Hepatocyte (in vitro differentiated cells): ENCODE data around the gene N4BP2L1. TPM values are rescaled to one million over a fixed set of nuclear protein-coding genes. Genes with fewer than 3 reads are reported as not detected.

Source experiments
- DNase-seq: peaks from one replicate; pipeline ENCODE4 v3.0.0-alpha.2; 2016; ENCODE audit warnings: low spot score
- H2AFZ ChIP-seq: fragments of 200-600 bp; sonication (generic); 2 replicates; pipeline ENCODE4 v1.6.0; 2016; ENCODE audit warnings: antibody characterized with exemption, mild to moderate bottlenecking
- H3K27ac ChIP-seq: fragments of 200-600 bp; sonication (generic); 2 replicates; pipeline ENCODE4 v1.5.1; 2016; ENCODE audit warnings: mild to moderate bottlenecking
- H3K27me3 ChIP-seq: fragments of 200-600 bp; sonication (generic); 2 replicates; pipeline ENCODE4 v1.6.1; 2016
- H3K36me3 ChIP-seq: fragments of 200-600 bp; sonication (generic); replicated peaks from 2 replicates; pipeline ENCODE4 v1.5.1; 2016; ENCODE audit warnings: low read depth; ENCODE audit not compliant: insufficient read depth
- H3K4me1 ChIP-seq: fragments of 200-600 bp; sonication (generic); 2 replicates; pipeline ENCODE4 v1.5.1; 2016; ENCODE audit warnings: mild to moderate bottlenecking, moderate library complexity; ENCODE audit not compliant: insufficient read depth
- H3K4me2 ChIP-seq: fragments of 200-600 bp; sonication (generic); 2 replicates; pipeline ENCODE4 v1.6.0; 2016
- H3K4me3 ChIP-seq: fragments of 200-600 bp; sonication (generic); 2 replicates; pipeline ENCODE4 v1.5.1; 2016; ENCODE audit warnings: mild to moderate bottlenecking
- H3K79me2 ChIP-seq: fragments of 200-600 bp; sonication (generic); 2 replicates; pipeline ENCODE4 v1.6.0; 2017; ENCODE audit warnings: mild to moderate bottlenecking
- H3K9me2 ChIP-seq: fragments of 200-600 bp; sonication (generic); replicated peaks from 2 replicates; pipeline ENCODE4 v1.6.0; 2017; ENCODE audit warnings: mild to moderate bottlenecking; ENCODE audit not compliant: insufficient read depth
- H3K9me3 ChIP-seq: fragments of 200-600 bp; sonication (generic); 2 replicates; pipeline ENCODE4 v1.5.1; 2016; ENCODE audit warnings: low read depth, mild to moderate bottlenecking
- H4K20me1 ChIP-seq: fragments of 200-600 bp; sonication (generic); 2 replicates; pipeline ENCODE4 v1.6.0; 2016; ENCODE audit warnings: mild to moderate bottlenecking; ENCODE audit not compliant: insufficient read depth, poor library complexity, severe bottlenecking
- CTCF ChIP-seq: fragments of 200-600 bp; sonication (generic); IDR thresholded peaks from 2 replicates; pipeline ENCODE4 v1.5.1; 2016; ENCODE audit warnings: antibody characterized with exemption, mild to moderate bottlenecking; ENCODE audit not compliant: poor library complexity
- EZH2 ChIP-seq: fragments of 200-600 bp; sonication (generic); IDR thresholded peaks from 2 replicates; pipeline ENCODE4 v1.6.1; 2016; ENCODE audit warnings: antibody characterized with exemption, mild to moderate bottlenecking, borderline replicate concordance
- EZH2phosphoT487 ChIP-seq: fragments of 200-600 bp; sonication (generic); IDR thresholded peaks from one replicate; pipeline ENCODE4 v1.6.1; 2018; ENCODE audit warnings: antibody characterized with exemption, mild to moderate bottlenecking, low read depth, moderate library complexity; ENCODE audit not compliant: unreplicated experiment, severe bottlenecking
- WGBS: methylation state at CpG from one replicate; pipeline ENCODE4 v1.1.6; 2016; ENCODE audit warnings: low lambda C conversion rate; ENCODE audit errors: missing lambda C conversion rate; 5-methylcytosine and 5-hydroxymethylcytosine counted together
- polyA plus RNA-seq: library from polyadenylated mRNA; unstranded; fragments of >200 nt; fragmentation: Nextera tagmentation; extraction: Ambion mirVana; gene quantifications from 2 replicates; pipeline ENCODE4 v1.2.1, GENCODE V29; 2016
- total RNA-seq: library from RNA; depleted of rRNA; stranded (reverse); fragments of >200 nt; gene quantifications from 2 replicates; pipeline ENCODE4 v1.2.3, GENCODE V29; 2014

Gene N4BP2L1
- total and polyA plus RNA-seq, 2 experiments from 2014 or later, result 4.8 to 7.1 TPM

- H2AFZ ChIP-seq, result no peak overlapping the region
- H3K9me3 ChIP-seq, result no peaks in the 10 kb centered on the region
- no peaks in the 10 kb centered on the region for H3K36me3 ChIP-seq
- WGBS, result 83% methylated on average over 10 of the region's 10 CpGs
- H3K79me2 ChIP-seq, result no peaks in the 10 kb centered on the region
- no peaks in the 10 kb centered on the region for H3K4me1 ChIP-seq
- H3K9me2 ChIP-seq, result no peaks in the 10 kb centered on the region
- H3K4me2 ChIP-seq, result no peak overlapping the region
- no peak for DNase-seq
- no peak overlapping the region for H3K27ac ChIP-seq
- H3K4me3 ChIP-seq, result no peak overlapping the region
- H3K27me3 ChIP-seq, result no peaks in the 10 kb centered on the region
- H4K20me1 ChIP-seq, result no peaks in the 10 kb centered on the region
- TF ChIP-seq CTCF (no peak), EZH2phosphoT487 (no peak), EZH2 (no peak)
These were observed 47.3 kb upstream of the N4BP2L1 start for GRCh38 chr13:32474999-32475792.

GRCh38 chr13:32473650-32474049, 45.7 kb upstream of the N4BP2L1 start:
- H2AFZ ChIP-seq, result no peak overlapping the region
- H4K20me1 ChIP-seq, result no peaks in the 10 kb centered on the region
- no peaks in the 10 kb centered on the region for H3K27me3 ChIP-seq
- no peak overlapping the region for H3K4me2 ChIP-seq
- H3K79me2 ChIP-seq, result no peaks in the 10 kb centered on the region
- H3K36me3 ChIP-seq, result no peaks in the 10 kb centered on the region
- H3K27ac ChIP-seq, result no peak overlapping the region
- H3K9me2 ChIP-seq, result no peaks in the 10 kb centered on the region
- H3K4me1 ChIP-seq, result no peaks in the 10 kb centered on the region
- no peak overlapping the region for H3K4me3 ChIP-seq
- H3K9me3 ChIP-seq, result no peaks in the 10 kb centered on the region
- 77% methylated on average over 1 of the region's 1 CpG for WGBS
- no peak for TF ChIP-seq EZH2phosphoT487
- TF ChIP-seq CTCF, result no peak
- TF ChIP-seq EZH2, result no peak
- no peak for DNase-seq

DNA sequence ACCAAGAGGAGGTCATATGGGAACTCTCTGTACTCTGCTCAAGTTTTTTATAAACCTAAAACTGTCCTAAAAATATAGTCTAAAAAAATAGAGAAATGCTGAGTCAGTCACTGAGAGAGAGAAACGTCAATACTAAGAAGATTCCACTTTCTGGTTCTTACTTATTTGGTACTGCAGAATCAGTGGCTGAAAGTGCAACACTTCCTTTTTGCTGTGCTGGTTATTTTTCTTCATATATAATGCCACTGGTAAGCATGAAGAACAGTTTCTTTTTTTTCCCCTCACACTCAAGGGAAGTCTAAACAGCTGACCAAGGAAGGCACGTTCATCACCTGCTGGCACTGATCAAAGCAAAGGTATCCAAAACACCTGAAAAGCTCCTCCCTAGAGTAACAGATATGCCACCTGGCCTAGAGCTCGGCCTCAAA, 44.3 kb upstream of the N4BP2L1 start:
- no peak for DNase-seq
- H2AFZ ChIP-seq, result no peak overlapping the region
- no peak for TF ChIP-seq CTCF
- TF ChIP-seq EZH2phosphoT487, result no peak
- no peak for TF ChIP-seq EZH2
- no peaks in the 10 kb centered on the region for H3K79me2 ChIP-seq
- H3K9me2 ChIP-seq, result no peaks in the 10 kb centered on the region
- no peaks in the 10 kb centered on the region for H3K27me3 ChIP-seq
- no peaks in the 10 kb centered on the region for H3K9me3 ChIP-seq
- no peak overlapping the region for H3K27ac ChIP-seq
- no peak overlapping the region for H3K4me3 ChIP-seq
- no peaks in the 10 kb centered on the region for H3K36me3 ChIP-seq
- H3K4me2 ChIP-seq, result no peak overlapping the region
- no peaks in the 10 kb centered on the region for H4K20me1 ChIP-seq
- H3K4me1 ChIP-seq, result no peaks in the 10 kb centered on the region
- 75% methylated on average over 3 of the region's 3 CpGs for WGBS
